ENCODE measurements around the gene CACNA1C. TPM values are rescaled to one million over a fixed set of nuclear protein-coding genes. Genes with fewer than 3 reads are reported as not detected.

The CACNA1C gene
- total RNA-seq, 2 donors from 2014 or later = 99.2 to 127 TPM

DNA sequence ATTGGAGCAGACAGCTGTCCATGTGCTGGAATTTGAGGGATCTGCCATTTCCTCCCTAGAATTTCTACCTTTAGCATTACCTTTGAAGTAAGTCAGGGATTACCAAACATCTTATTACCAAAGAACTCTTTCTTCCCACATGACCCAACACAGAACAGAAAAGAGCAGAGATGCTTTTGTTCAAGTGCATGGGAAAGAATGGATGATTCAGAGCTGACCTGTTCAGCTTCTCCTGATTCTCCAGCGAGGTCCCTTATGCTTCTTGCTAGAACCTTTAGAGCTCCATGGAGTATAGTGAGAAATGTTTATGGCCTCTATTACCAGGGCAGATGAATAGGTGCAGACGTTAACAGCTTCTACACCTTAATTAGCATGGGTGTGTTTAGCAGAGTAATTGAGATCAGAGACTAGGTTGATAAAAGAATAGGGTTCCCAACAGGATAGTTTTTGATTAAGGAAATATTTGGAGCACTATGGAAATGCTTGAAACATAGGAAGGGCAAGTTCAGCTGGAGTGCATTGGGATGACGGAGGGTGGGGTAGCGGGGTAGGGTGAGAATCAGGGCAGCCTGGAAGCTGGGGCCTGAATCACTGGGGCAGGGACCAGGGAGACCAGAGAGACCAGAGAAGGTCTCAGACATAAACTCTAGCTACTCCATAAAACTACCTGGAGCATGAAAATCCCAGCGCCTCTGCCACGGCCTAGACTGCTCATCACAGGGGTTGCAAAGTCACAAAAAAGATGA is 223.7 kb downstream of the CACNA1C start:
- DNase-seq (no peak), ATAC-seq (no peak)
- intact Hi-C loops (cut with DNase I) = loop anchor here in 1 of 2 donors (10.0 kb wide), 1 partner anchor 222 kb away; the partner anchor contains the start of gene CACNA1C

DNA sequence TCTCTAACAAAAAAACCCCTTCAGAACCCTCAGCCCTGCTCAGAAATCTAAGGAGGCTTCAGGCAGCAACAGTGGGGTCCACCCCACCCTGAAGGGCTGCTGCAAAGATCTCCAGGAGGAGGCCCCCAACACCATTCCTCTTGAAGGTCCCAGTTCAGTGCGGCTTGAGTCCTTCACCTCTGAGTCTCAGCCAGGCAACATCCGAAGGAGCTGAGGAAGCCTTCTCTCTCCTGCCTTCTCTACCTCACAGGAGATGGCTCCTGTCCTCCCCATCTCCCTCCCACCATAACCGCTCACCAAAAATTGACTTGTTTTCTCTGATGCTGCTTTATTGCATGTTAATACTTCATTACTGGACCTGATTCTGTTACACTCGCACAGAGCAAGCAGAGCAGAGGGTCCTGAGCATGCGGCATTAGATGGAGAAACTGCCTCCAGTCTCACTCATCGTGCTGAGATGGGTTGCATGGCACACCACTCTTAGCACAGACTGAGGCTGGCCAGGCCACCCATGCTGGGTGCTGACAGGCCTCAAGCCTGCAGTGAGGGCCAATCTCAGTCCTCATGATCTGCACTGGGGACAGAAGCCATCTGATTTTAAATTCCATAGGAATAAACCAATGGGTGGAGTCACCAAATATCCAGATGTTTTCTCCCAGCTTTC is 224.8 kb downstream of the CACNA1C start:
- DNase-seq (no peak), ATAC-seq (no peak)
- intact Hi-C loops (cut with DNase I) = loop anchor here in 1 of 2 donors (10.0 kb wide), 1 partner anchor 223 kb away; the partner anchor contains the start of gene CACNA1C

DNA sequence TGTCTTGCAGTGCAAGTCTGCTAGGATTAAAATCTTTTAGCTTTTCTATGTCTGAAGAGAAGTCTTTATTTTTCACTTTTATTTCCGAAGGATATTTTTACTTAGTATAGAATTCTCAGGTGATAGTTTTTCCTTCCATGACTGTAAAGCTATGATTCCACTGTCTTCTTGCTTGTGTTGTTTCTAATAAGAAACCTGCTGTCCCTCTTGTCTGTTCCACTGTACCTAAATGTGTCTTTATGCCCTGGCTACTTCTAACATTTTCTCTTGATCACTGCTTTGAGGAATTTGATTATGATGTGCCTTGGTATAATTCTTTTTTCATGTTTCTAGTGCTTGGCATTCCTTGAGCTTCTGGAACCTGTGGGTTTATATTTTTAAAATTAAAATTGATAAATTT is 228.7 kb downstream of the CACNA1C start:
- no peak for DNase-seq
- intact Hi-C loops (cut with DNase I) = loop anchor here in 1 of 2 donors (10.0 kb wide), 2 partner anchors 117 to 227 kb away; partner anchors contain the start of gene CACNA1C
- ATAC-seq = no peak

DNA sequence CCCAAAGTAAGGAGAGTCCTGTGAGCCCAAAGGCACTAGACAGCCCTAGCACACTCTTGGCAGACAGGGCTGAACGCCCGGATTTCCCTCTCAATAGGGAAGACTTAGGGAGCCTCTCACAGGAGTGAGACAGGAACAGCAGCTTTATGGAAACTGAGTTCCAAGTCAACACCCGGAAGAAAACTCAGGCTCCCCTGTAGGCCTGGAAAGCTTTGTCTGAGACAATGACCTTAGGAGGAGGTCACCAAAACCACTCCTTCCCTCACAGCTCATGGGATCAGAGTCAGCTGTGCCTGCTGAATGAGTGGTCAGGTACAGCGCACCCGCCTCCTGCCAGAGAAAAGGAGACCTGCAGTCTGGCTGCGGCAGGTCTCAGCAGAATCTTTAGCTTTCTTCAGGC is 229.5 kb downstream of the CACNA1C start:
- ATAC-seq (no peak), DNase-seq (no peak)
- intact Hi-C loops (cut with DNase I) = loop anchor here in 1 of 2 donors (10.0 kb wide), 2 partner anchors 118 to 228 kb away; partner anchors contain the start of gene CACNA1C

DNA sequence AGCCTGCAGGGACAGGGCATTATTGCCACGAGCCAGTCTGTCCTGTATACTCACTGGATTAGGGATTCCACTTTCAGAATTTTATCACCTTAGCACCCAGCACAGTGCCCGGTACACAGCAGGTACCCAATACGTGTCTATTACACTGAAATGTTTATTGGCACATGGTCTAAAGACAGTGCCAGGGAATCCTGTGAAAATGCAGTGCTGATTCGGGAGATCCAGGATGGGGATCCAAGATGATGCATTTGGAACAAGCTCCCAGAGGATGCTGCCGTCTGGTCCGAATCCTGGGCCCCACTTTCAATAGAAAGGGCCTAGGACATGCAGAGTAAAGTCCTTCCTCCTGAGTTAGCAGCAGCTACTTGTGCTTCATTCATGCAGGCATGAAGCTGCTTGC is 230.7 kb downstream of the CACNA1C start:
- DNase-seq (no peak), ATAC-seq (no peak)
- intact Hi-C loops (cut with DNase I) = loop anchor here in 1 of 2 donors (10.0 kb wide), 2 partner anchors 119 to 229 kb away; partner anchors contain the start of gene CACNA1C

DNA sequence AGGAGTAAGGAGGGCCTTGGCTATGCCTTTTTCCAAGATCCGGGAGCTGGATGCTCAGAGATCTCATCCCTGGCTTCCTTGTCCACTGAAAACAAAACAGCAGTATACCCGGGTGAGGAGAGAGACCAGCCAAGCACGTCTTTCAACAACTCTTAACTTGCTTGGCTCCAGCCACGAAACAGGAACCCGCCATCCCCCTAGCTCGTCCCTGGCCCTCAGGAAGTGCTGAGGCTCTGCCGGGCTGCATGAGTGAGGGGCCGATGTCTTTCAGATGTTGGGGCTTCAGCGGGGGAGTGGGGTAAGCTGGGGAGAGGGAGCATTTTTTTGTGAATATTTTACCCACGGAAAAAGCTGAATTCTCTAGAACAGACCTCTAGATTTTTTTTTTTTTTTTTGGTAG is 231.1 kb downstream of the CACNA1C start:
- intact Hi-C loops (cut with DNase I) = loop anchor here in 1 of 2 donors (10.0 kb wide), 2 partner anchors 119 to 229 kb away; partner anchors contain the start of gene CACNA1C
- ATAC-seq (peak; percentile 46), DNase-seq (no peak)

DNA sequence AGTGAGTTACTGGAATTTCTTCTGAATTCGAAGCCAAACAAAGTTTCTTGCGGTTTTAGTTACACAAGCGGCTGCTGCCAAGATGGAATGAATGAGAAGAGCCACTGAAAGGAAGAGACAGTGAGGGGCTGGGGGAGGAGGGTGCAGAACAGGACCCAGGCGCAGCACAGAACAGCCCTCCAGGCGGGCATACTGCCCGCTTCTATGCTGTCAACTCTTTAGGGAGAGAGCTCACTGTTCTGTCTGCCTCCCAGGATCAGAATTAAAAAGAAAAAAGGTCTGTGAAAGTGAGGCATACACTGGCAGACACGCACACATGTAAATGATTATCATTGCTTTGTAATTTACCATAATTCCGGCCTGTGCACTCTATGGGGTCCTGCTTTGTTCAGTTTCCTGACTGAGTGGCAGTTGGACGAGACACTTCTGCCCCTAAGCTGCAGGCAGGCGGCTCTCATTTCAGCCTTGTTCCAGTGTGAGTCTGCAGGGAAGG is 231.6 kb downstream of the CACNA1C start:
- intact Hi-C loops (cut with DNase I) = loop anchor here in 1 of 2 donors (10.0 kb wide), 2 partner anchors 120 to 230 kb away; partner anchors contain the start of gene CACNA1C
- DNase-seq (no peak), ATAC-seq (peak; percentile 28 to 45)

DNA sequence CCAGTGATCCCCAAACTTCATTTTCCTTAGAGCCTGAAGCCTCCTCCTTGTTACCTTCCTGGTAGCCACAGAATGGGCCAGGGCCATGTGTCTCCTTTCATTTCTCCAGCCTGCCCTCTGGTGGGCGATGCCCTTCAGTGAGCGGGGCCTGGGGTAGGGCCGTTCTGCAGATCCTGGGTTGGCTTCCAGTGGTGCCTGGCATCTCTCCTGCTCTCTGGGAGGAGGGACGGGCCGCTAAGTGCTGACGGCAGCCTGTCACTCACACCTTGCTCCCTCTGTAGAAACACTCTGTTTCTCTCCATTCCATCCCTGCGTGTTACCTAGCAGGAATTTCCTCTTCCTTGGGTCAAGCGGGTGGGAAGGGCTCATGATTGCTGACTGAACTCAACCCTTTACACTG is 232.1 kb downstream of the CACNA1C start:
- intact Hi-C loops (cut with DNase I) = loop anchor here in 1 of 2 donors (10.0 kb wide), 2 partner anchors 120 to 230 kb away; partner anchors contain the start of gene CACNA1C
- ATAC-seq = peak; percentile 79 to 89

DNA sequence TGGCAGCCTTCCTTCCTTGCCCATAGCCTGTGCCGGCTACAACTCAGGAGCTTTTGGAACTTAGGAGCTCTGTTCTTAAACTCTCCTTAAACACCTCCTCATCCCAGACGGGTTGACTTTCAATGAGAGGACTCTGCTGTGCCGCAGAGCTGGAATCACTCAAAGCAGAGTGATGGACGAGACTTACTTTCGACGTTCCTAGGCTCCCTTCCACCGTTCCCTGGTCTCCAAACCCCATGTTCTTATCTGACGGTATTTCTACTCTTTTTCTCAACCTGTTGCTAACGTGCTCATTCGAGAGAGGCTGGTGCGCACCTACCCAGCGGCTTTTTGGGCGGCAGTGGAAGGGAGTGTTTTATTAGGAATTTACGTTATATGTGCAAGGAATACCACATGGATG is 232.7 kb downstream of the CACNA1C start:
- no peak for ATAC-seq
- intact Hi-C loops (cut with DNase I) = loop anchor here in 1 of 2 donors (10.0 kb wide), 2 partner anchors 121 to 231 kb away; partner anchors contain the start of gene CACNA1C
- DNase-seq = no peak

More for the DNA sequence above, 232.1 kb downstream of the CACNA1C start:
- peak; percentile 81 for DNase-seq

DNA sequence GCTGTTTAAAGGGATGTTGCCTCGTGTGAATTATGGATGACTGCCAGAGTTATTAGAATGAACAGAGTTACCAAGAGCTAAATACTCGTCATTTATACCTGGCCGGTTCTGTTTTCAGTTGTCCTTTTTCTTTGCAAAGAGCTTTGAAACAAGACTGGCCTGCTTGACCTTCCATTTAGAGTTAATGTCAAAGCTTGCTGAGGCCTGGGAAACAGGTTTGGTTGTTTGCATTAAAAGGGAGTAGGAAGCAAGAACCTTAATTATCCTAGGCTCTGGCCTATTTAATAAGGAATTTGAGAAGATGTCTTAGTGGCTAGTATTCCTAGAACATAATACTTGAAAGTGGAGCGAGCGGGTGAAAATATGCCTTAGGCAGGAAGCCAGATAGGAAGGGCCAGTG is 233.3 kb downstream of the CACNA1C start:
- ATAC-seq (no peak), DNase-seq (no peak)
- intact Hi-C loops (cut with DNase I) = loop anchor here in 1 of 2 donors (10.0 kb wide), 2 partner anchors 121 to 231 kb away; partner anchors contain the start of gene CACNA1C

DNA sequence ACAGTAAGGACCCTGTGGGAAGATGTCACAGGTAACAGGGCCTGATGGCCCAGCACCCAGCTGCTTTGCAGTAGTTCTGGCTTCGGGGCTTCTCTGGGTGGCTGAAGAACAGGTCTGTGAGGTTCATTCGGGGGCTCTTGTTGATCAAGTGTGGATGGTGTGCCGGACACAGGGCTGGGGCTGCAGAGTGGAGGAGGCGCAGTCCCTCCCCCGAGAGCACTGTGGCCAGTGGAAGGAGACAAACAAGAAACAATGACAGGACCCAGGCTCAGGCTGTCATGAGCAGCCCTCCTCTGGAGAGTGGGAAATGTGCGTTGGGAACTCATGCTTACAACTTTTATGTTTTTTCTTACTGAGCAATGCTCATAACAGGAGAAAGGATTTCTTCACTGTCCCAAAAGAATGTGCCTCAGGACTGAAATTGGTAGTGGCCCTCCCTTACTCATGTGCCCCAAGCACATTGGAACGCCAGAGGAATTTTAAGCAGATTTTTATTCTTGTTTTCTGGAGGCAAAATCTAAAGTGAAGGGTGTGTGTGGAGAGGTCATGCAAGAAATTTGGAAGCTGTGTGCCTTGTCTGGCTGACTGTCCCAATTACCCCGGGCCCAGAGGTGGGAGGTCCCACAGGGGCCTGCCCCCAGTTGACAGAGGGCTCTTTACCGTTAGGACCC is 233.8 kb downstream of the CACNA1C start:
- intact Hi-C loops (cut with DNase I) = loop anchor here in 1 of 2 donors (10.0 kb wide), 2 partner anchors 122 to 232 kb away; partner anchors contain the start of gene CACNA1C
- peak in 1 of 2 donors; percentile 16 for ATAC-seq
- DNase-seq = no peak

DNA sequence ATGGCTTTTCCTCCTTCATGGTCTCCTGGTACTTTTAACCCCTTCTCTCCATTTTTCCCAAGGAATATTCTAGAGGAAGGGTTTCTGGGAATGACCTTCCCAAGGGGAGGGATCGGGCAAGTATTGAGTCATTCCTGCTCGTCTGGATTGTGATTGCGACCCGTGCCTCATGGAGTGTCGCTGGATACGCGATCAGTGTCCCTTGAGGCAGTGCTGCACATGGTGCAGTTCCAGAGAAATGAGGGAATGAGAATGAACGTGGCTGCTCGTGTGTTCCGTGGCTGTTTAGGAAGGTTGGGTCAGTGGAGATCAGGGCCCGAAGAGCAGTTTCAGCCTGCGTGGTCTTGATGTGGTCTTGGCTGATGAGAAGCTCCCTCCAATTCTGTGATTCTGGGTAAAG is 234.4 kb downstream of the CACNA1C start:
- DNase-seq (no peak), ATAC-seq (peak; percentile 2 to 13)
- intact Hi-C loops (cut with DNase I) = loop anchor here in 1 of 2 donors (10.0 kb wide), 2 partner anchors 122 to 232 kb away; partner anchors contain the start of gene CACNA1C

DNA sequence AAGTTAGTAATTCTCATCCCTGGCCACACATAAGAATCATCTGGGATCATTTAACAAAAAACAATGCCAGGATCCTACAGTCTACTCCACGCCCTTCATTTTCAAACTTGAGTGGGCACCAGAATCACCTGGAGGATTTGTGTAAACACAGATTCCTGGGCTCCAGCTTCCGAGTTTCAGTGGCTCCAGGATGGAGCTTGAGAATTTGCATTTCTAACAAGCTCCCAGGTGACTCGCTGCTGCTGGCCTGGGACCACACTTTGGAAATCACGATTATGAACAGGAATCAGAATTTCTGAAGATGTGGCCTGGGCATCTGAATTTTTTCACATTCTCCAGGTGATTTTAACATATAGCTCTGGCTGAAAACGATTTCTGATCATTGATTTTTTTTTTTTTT is 234.8 kb downstream of the CACNA1C start:
- DNase-seq = no peak
- no peak for ATAC-seq
- intact Hi-C loops (cut with DNase I) = loop anchor here in 1 of 2 donors (10.0 kb wide), 2 partner anchors 123 to 233 kb away; partner anchors contain the start of gene CACNA1C

DNA sequence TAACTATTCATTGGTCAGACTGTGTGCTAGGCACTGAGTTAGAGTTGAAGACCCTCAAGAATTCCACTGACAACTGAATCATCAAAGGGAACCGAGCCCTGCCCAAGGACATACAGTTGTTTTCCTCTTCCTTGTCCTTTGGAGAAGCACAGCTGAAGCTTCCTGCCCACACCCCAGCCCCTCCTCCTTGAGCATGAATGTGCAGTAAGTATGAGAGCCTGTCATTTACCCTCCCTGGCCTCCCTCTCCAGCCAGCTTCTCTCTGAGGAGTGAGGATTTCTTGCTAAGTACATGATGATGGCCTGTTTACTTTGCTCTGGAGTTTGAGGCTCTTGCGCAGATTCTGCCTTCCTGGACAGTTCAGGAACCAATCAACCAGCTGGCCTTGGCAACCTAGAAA is 235.2 kb downstream of the CACNA1C start:
- ATAC-seq (no peak), DNase-seq (no peak)
- intact Hi-C loops (cut with DNase I) = loop anchor here in 1 of 2 donors (10.0 kb wide), 2 partner anchors 123 to 233 kb away; partner anchors contain the start of gene CACNA1C

DNA sequence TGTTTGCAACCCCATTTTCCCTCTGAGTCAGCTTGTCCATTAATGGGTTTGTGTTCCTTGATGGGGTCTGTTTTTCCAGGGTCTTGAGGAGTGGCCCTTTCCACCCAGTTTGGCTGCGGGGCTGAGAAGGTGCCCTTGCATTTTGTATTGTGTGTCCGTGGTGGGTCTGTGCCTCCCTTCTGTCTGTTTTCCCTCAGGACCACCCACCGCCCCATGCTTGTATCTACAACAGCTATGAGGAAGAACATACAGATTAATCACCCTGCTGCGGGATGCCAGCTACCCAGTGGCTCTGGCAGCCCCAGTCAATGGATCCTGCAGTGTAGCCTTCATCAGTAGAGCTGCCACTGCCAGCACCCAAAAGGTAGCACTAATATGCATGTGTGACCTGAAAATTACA is 235.7 kb downstream of the CACNA1C start:
- ATAC-seq (no peak), DNase-seq (no peak)
- intact Hi-C loops (cut with DNase I) = loop anchor here in 1 of 2 donors (10.0 kb wide), 2 partner anchors 124 to 234 kb away; partner anchors contain the start of gene CACNA1C

DNA sequence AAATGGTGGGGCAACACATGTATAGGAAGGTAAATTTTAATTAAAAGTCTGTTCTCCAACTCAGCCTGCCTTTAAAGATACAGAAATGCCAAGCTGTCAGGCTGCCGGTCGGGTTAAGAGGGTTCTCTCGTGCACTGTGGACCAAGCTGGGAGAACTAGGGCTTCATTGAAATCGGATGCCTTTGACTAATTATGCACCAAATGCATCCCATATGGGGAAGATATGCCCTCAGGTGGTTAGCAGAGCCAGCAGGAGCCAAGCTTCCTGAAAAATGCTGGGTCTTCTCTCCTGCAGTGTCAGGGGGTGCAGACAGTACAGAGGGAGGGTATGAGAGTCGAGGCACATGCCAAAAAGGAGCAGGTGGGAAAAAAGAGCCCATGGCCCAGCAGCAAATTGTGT is 236.1 kb downstream of the CACNA1C start:
- ATAC-seq = no peak
- DNase-seq = no peak
- intact Hi-C loops (cut with DNase I) = loop anchor here in 1 of 2 donors (10.0 kb wide), 2 partner anchors 124 to 234 kb away; partner anchors contain the start of gene CACNA1C

DNA sequence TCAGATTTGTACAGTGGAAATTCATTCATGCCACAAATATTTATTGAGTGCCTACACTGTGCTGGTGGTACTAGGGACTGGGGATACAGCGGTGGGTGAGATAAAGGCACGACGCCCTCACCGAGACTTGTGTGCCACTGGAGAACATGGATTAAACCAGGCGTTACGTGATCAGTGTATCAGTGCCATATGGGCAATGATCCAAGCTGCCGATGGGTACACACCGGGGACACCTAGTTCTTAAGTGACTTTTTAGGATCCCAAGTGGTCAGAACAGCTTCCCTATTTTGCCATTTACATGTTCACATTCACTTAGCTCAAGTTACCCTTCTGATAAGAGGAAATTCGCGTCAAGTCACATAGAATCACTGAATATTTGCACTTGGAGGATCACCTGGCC is 236.7 kb downstream of the CACNA1C start:
- ATAC-seq = no peak

DNA sequence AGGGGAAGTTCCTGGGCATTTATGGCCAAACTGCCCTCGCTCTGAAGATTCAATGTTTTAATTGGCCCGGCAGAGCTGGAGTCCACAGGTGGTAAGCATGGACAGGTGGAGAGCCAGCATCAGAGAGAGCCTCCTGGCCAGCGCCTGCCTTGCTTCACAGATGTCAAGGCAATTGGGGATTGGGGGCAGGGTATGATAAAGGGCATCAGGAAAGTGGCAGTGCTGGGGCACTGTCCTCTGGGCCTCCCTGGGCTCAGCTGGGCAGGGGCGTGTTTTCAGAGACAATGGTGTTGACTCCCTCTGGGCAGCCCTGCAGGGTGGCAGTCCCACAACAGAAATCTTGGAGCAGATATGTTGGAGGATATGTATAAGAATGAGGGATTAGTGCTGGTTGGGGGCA is 237.3 kb downstream of the CACNA1C start:
- no peak for ATAC-seq
- intact Hi-C loops (cut with DNase I) = no loop called here
- no peak for DNase-seq

More for the DNA sequence above, 236.7 kb downstream of the CACNA1C start:
- DNase-seq = no peak
- intact Hi-C loops (cut with DNase I) = loop anchor here in 1 of 2 donors (10.0 kb wide), 2 partner anchors 125 to 235 kb away; partner anchors contain the start of gene CACNA1C

Data from left cardiac atrium (tissue), 4 donors.